Skeletal muscle cell (primary cell): ENCODE data around the gene THSD4.
"Not testable (repeated sequence)": the region's sequence is repeated elsewhere in the genome, so short reads cannot be mapped to it uniquely, and the experiment has no call there.

Experiments
- DNase-seq: peaks from one replicate; pipeline ENCODE4 v3.0.0-alpha.2; 2010; ENCODE audit warnings: low read depth
- H3K4me3 ChIP-seq: 2 replicates; pipeline ENCODE4 v1.5.1; 2011; ENCODE audit warnings: low read depth, mild to moderate bottlenecking, control low read depth, low read length, moderate library complexity

Gene THSD4

GRCh38 chr15:71350622-71351378 lies 235.5 kb downstream of the THSD4 start:
- H3K4me3 ChIP-seq: no peak overlapping the region
- no peak for DNase-seq

DNA sequence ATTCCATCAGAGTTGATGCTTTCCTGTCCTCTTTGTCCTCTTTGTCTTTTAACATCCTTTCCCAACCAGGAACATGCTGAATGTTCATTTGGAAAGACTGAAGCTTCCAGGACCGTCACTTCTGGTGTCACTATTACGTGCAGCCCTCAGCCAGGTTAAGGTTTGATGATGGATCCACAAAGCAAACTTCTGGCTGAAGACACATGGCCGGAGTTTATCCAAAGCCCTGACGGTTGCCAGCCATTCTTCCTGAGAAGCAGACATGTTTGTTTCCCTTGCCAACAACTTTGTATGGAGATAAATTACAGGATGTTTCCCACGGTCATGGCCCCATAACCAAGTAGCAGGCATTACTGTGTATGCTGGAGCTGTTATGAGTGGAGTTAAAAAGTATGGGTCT lies 236.9 kb downstream of the THSD4 start:
- no peak overlapping the region for H3K4me3 ChIP-seq
- DNase-seq: no peak

- DNase-seq: no peak
- no peak overlapping the region for H3K4me3 ChIP-seq
Observed at GRCh38 chr15:71352765-71353164, 237.5 kb downstream of the THSD4 start.

DNA sequence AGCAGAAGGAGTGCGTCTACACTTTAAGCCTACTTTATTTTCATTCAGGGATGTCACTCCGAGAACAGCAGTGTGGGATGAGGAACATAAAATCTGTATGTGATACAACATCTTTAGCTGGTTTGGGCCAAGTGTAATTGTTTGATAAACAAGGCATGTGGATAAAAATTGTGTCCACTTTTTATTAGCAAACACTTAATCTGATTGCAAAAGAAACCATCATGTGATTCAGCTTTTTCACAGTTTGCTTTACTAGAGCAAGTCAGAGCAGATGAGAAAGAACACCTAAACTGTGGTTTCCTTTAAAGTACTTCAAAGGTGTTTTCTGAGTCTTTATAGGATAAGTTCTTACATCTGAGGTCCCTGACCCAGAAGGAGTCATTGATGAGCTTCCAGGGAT lies 237.9 kb downstream of the THSD4 start:
- no peak overlapping the region for H3K4me3 ChIP-seq
- DNase-seq: no peak

DNA sequence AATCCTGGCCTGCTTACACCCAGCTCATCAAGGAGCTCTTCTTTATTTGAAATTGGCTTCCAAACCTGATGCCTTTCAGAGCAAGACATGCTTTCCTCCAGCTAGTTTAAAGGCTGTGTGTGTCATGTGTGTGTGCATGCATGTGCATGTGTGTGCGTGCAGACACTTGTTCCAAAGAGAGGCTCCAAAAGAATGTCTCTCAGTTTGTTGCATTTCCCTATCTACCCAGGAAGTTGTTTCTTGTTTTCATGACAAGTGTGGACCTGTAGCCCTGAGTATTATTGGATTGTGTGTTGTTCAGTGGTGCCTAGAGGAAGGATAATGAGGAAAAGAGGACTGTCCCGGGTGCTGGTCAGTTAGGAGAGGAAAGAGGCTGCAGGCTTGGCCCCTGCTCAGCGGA lies 240.0 kb downstream of the THSD4 start:
- DNase-seq: no peak
- no peak overlapping the region for H3K4me3 ChIP-seq

- DNase-seq: no peak
- no peak overlapping the region for H3K4me3 ChIP-seq
Observed at GRCh38 chr15:71357321-71357732, 242.1 kb downstream of the THSD4 start.

GRCh38 chr15:71357967-71358366 lies 242.7 kb downstream of the THSD4 start:
- DNase-seq: no peak

GRCh38 chr15:71359246-71359645 lies 244.0 kb downstream of the THSD4 start:
- no peak for DNase-seq
- no peak overlapping the region for H3K4me3 ChIP-seq

More at GRCh38 chr15:71357967-71358366, 242.7 kb downstream of the THSD4 start:
- H3K4me3 ChIP-seq: no peak overlapping the region

GRCh38 chr15:71362556-71362955 lies 247.3 kb downstream of the THSD4 start:
- H3K4me3 ChIP-seq: no peak overlapping the region
- DNase-seq: no peak

DNA sequence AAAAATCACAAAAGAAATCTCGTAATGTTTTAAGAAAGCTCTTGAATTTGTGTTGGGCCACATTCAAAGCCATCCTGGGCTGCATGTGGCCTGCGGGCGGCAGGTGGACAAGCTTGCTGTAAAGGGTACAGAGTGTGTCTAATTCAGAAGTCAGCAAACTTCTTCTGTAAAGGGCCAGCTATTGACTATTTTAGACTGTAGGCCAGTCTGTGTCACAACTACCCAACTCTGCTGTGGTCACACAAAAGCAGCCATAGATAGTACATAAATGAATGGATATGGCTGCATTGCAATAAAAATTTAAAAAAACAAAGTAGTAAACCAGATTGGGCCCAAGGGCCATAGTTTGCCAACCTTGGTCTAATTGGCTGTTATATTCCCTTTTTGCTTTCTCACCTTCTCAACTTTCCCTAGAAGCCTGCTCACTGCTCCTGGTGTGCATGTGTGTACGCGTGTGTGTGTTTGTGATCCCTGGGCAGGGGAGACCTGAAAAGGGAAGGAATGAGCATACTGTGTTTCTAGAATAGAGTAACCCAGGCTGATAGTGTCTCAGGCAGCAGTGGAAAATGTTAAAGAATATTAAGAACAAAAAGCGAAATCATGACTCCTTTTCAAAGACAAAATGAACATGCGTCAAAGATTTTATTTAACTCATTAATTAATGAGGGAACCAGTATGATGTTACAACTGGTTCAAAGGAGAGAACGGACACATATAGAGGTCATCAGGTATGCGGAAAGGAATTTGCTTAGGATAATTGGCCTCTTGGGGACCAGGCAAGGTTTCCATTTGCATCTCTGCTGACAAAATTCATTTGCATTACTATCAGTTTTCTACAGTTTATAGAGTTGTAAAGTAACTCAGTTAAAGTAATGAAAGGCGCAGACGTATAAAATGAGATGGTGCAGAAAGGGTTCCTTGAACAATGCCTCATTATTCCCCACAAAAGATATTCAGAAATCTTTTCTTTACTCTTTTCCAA lies 248.0 kb downstream of the THSD4 start:
- H3K4me3 ChIP-seq: no peak overlapping the region
- DNase-seq: no peak

- H3K4me3 ChIP-seq: no peak overlapping the region
- no peak for DNase-seq
Observed at GRCh38 chr15:71364117-71364584, 248.9 kb downstream of the THSD4 start.

DNA sequence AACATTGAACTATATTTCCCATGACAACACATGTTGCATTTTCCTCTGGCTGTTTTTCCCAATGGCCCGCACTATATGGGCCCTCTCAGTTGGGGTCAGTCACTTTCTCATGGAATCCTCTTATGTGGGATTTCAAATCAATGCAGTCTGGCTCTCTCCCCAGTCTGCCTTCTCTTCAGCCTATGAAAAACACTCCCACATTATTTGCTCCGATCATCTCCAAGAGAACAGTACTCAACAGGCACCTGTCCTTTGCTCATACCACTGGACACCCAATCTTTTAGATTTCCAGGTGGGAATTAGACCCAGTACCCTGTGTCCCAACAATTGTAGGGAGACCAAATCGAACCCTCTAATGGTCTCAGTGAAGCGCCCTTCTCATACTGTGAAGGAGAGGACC lies 251.3 kb downstream of the THSD4 start:
- H3K4me3 ChIP-seq: no peak overlapping the region
- no peak for DNase-seq

GRCh38 chr15:71366926-71367325 lies 251.7 kb downstream of the THSD4 start:
- no peak overlapping the region for H3K4me3 ChIP-seq
- no peak for DNase-seq

DNA sequence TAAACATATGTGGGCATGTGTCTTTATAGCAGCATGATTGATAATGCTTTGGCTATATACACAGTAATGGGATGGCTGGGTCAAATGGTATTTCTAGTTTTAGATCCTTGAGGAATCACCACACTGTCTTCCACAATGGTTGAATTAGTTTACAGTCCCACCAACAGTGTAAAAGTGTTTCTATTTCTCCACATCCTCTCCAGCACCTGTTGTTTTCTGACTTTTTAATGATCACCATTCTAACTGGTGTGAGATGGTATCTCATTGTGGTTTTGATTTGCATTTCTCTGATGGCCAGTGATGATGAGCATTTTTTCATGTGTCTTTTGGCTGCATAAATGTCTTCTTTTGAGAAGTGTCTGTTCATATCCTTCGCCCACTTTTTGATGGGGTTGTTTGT lies 252.5 kb downstream of the THSD4 start:
- H3K4me3 ChIP-seq, DNase-seq: not testable (repeated sequence)

DNA sequence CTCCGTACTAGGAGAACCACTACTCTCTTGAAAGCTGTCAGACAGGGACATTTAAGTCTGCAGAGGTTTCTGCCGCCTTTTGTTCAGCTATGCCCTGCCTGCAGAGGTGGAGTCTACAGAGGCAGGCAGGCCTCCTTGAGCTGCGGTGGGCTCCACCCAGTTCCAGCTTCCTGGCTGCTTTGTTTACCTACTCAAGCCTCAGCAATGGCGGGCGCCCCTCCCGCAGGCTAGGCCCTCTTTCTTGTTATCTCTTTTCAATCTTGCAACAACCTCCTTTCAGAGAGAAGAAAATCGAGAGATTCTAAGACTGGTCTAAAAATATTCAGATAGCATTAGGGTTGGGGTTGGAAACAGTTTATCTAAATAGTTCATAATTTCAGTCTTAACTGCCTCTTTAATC lies 257.5 kb downstream of the THSD4 start:
- not testable (repeated sequence) for H3K4me3 ChIP-seq, DNase-seq

GRCh38 chr15:71373917-71374316 lies 258.6 kb downstream of the THSD4 start:
- DNase-seq: no peak
- H3K4me3 ChIP-seq: no peak overlapping the region

DNA sequence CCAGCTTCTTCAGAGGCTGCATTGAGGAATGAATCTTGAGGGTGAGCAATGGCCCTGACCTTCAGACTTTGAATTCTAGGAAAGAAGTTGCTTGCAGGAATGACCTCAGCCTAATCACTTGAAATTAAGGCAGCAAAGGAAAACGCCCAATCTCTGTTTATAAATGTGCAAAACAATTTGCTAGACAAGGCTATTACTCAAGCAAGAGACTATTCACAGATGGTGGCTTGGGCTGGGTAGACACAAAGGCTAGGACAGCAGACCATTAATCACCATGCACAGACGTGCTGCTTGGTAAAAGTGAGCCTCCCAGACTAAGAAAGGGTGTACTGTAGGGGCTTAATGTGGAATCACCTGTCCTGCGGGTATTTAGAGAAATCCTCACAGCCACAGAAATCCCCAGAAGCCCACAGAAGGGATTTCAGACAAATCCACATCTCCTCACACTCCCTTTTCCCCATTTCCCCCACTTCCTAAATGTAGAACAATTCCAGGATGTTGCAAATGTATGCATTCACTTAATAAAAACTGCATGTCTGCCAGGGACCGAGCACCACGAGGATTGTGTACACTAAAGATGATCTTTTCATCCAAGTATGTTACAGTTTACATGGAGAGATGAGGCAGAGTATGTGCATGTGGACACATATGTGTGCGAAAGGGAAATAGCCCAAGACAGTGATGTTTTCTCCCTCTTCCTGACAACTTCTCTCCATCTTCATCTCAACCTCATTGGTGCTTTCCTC lies 259.5 kb downstream of the THSD4 start:
- DNase-seq: no peak
- no peak overlapping the region for H3K4me3 ChIP-seq

GRCh38 chr15:71375934-71376333 lies 260.7 kb downstream of the THSD4 start:
- DNase-seq: no peak

GRCh38 chr15:71379893-71380292 lies 264.6 kb downstream of the THSD4 start:
- no peak overlapping the region for H3K4me3 ChIP-seq
- DNase-seq: no peak

More at GRCh38 chr15:71375934-71376333, 260.7 kb downstream of the THSD4 start:
- H3K4me3 ChIP-seq: no peak overlapping the region

DNA sequence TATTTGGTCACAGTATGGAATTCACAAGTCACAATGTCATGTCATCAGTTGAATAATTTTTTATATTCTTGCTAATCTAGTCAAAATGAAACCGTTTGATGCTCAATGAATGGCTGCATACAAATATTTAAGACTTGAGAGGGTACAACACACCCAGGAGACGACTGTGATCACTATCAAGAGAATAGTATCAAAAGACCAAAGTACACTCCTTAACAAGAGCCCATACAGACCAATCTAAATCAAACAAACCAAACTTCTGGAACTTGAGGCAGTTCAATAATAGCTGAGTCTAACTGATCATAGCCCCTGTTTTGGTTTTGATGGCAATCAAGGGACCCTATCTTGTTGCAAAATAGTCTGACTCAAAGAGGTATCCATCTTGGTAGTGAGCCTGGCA lies 265.1 kb downstream of the THSD4 start:
- DNase-seq: no peak
- H3K4me3 ChIP-seq: no peak overlapping the region
